ENCODE results near the gene JPH2.

The JPH2 gene

DNA sequence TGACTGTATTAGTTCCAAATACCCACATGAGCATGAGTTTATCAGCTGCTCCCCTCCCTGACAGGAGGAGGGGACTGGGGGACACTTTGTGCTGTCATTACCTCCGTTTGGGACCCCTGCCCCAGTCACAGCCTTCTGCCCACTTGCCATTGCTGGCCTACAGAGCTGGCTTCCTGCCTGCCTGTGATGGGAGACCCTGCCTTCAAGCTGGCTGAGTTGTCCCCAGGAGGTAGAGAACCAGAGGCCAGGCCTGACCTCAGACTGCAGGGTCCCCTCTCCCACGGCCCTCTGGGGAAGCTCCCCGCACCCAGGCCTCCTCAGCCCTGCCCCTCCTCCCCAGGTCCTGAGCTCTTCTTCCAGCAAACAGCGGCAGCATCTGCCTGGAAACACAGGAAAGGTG is 105.5 kb downstream of the JPH2 start:
- Histone ChIP-seq H3K4me3 (ENCODE audit: low read depth, low read length) (no peak overlapping the region), H3K27ac (ENCODE audit: low read depth, low read length) (no peak overlapping the region), H3K4me1 (ENCODE audit: control insufficient read depth, insufficient read depth, low read length) (no peaks in the 10 kb centered on the region), H3K36me3 (ENCODE audit: control insufficient read depth, insufficient read depth, low read length) (no peaks in the 10 kb centered on the region), H3K9me3 (ENCODE audit: control insufficient read depth, insufficient read depth, low read length) (no peaks in the 10 kb centered on the region), H3K27me3 (ENCODE audit: control insufficient read depth, insufficient read depth, low read length) (no peaks in the 10 kb centered on the region), H3K9ac (ENCODE audit: low read depth, low read length) (no peak overlapping the region)

GRCh38 chr20:44080646-44081267 is 106.2 kb downstream of the JPH2 start:
- Histone ChIP-seq H3K4me1 (ENCODE audit: control insufficient read depth, insufficient read depth, low read length) (no peaks in the 10 kb centered on the region), H3K9ac (ENCODE audit: low read depth, low read length) (no peak overlapping the region)

DNA sequence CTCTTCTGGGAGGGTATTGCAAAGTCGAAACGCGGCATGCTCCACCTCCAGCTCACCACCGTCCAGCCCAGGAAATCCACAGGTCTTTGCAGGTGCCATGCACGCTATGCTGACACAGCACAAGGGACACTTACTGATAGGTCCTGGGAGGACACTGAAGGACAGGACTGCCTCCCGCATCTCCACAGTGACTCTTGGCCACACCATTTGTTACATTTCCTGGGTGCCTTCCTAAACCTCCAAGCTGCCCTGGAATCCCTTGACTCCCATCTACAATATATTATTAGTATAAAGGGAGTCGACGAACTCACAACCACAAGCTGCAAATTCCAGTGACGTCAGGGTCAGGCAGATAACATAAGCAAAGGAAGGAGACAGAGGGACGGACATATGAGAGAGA is 106.9 kb downstream of the JPH2 start:
- no peak overlapping the region for H3K9ac ChIP-seq (ENCODE audit: low read depth, low read length)
- H3K27me3 ChIP-seq (ENCODE audit: control insufficient read depth, insufficient read depth, low read length): no peaks in the 10 kb centered on the region
- H3K4me1 ChIP-seq (ENCODE audit: control insufficient read depth, insufficient read depth, low read length): no peaks in the 10 kb centered on the region
- no peaks in the 10 kb centered on the region for H3K9me3 ChIP-seq (ENCODE audit: control insufficient read depth, insufficient read depth, low read length)
- H3K27ac ChIP-seq (ENCODE audit: low read depth, low read length): no peak overlapping the region
- no peak overlapping the region for H3K4me3 ChIP-seq (ENCODE audit: low read depth, low read length)
- no peaks in the 10 kb centered on the region for H3K36me3 ChIP-seq (ENCODE audit: control insufficient read depth, insufficient read depth, low read length)

More at GRCh38 chr20:44080646-44081267, 106.2 kb downstream of the JPH2 start:
- no peaks in the 10 kb centered on the region for H3K36me3 ChIP-seq (ENCODE audit: control insufficient read depth, insufficient read depth, low read length)
- no peak overlapping the region for H3K27ac ChIP-seq (ENCODE audit: low read depth, low read length)
- no peak overlapping the region for H3K4me3 ChIP-seq (ENCODE audit: low read depth, low read length)
- no peaks in the 10 kb centered on the region for H3K9me3 ChIP-seq (ENCODE audit: control insufficient read depth, insufficient read depth, low read length)
- H3K27me3 ChIP-seq (ENCODE audit: control insufficient read depth, insufficient read depth, low read length): no peaks in the 10 kb centered on the region

DNA sequence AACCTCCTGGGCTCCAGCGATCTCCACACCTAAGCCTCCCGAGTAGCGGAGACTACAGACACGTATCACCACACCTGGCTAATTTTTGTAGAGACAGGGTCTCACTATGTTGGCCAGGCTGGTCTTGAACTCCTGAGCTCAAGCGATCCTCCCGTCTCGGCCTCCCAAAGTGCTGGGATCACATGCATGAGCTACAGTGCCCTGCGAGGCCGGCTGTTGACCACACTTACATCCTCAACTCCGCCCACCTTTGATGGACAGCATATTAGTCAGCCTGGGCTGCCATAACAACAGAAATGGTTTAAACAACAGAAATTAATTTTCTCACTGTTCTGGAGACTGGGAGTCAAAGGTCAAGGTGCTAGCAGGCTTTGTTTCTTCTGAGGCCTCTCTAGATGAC is 107.7 kb downstream of the JPH2 start:
- Histone ChIP-seq H3K4me1 (ENCODE audit: control insufficient read depth, insufficient read depth, low read length) (no peaks in the 10 kb centered on the region), H3K4me3 (ENCODE audit: low read depth, low read length) (no peak overlapping the region), H3K27ac (ENCODE audit: low read depth, low read length) (no peak overlapping the region), H3K27me3 (ENCODE audit: control insufficient read depth, insufficient read depth, low read length) (no peaks in the 10 kb centered on the region), H3K36me3 (ENCODE audit: control insufficient read depth, insufficient read depth, low read length) (no peaks in the 10 kb centered on the region), H3K9ac (ENCODE audit: low read depth, low read length) (no peak overlapping the region), H3K9me3 (ENCODE audit: control insufficient read depth, insufficient read depth, low read length) (no peaks in the 10 kb centered on the region)

GRCh38 chr20:44075950-44076232 is 111.1 kb downstream of the JPH2 start:
- Histone ChIP-seq H3K27ac (ENCODE audit: low read depth, low read length) (no peak overlapping the region), H3K27me3 (ENCODE audit: control insufficient read depth, insufficient read depth, low read length) (no peaks in the 10 kb centered on the region), H3K4me1 (ENCODE audit: control insufficient read depth, insufficient read depth, low read length) (no peaks in the 10 kb centered on the region), H3K9ac (ENCODE audit: low read depth, low read length) (no peak overlapping the region), H3K4me3 (ENCODE audit: low read depth, low read length) (no peak overlapping the region), H3K36me3 (ENCODE audit: control insufficient read depth, insufficient read depth, low read length) (no peaks in the 10 kb centered on the region), H3K9me3 (ENCODE audit: control insufficient read depth, insufficient read depth, low read length) (no peaks in the 10 kb centered on the region)

DNA sequence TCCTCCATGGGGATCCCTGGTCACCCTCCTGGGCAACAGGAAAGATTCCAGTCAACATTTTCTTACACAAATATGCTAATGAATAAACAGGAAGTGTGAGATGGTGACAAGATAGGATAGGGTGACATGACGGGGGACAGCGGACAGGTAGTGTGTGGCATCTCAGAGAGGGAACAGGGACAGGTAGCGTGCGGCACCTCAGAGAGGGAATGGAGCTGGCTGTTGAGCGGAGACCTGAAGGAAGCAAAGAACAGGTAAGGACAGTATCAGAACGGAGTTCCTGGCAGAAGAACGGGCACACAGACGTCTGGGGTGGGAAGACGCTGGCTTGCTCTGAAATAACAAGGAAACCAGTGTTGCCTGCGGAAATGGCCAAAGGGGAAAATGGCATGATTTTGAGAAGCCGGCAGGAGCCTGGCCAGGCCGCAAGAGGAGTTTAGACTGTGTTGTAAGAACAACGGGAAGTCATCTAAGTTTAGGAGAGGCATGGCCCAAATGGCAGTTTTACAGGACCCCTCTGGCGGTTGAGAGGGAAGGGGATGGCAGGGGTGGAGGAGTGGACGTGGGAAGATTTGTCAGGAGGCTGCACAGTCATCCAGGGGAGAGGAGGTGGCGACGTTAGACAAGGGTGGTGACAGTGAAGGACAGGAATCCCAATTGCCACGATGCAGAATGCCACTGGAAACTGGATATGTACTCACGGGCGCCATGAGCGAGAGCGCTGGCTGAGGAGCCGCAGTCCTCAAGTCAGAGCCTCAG is 111.6 kb downstream of the JPH2 start:
- Histone ChIP-seq H3K4me3 (ENCODE audit: low read depth, low read length) (no peak overlapping the region), H3K36me3 (ENCODE audit: control insufficient read depth, insufficient read depth, low read length) (no peaks in the 10 kb centered on the region), H3K27me3 (ENCODE audit: control insufficient read depth, insufficient read depth, low read length) (no peaks in the 10 kb centered on the region), H3K4me1 (ENCODE audit: control insufficient read depth, insufficient read depth, low read length) (no peaks in the 10 kb centered on the region), H3K27ac (ENCODE audit: low read depth, low read length) (no peak overlapping the region), H3K9me3 (ENCODE audit: control insufficient read depth, insufficient read depth, low read length) (no peaks in the 10 kb centered on the region), H3K9ac (ENCODE audit: low read depth, low read length) (no peak overlapping the region)

DNA sequence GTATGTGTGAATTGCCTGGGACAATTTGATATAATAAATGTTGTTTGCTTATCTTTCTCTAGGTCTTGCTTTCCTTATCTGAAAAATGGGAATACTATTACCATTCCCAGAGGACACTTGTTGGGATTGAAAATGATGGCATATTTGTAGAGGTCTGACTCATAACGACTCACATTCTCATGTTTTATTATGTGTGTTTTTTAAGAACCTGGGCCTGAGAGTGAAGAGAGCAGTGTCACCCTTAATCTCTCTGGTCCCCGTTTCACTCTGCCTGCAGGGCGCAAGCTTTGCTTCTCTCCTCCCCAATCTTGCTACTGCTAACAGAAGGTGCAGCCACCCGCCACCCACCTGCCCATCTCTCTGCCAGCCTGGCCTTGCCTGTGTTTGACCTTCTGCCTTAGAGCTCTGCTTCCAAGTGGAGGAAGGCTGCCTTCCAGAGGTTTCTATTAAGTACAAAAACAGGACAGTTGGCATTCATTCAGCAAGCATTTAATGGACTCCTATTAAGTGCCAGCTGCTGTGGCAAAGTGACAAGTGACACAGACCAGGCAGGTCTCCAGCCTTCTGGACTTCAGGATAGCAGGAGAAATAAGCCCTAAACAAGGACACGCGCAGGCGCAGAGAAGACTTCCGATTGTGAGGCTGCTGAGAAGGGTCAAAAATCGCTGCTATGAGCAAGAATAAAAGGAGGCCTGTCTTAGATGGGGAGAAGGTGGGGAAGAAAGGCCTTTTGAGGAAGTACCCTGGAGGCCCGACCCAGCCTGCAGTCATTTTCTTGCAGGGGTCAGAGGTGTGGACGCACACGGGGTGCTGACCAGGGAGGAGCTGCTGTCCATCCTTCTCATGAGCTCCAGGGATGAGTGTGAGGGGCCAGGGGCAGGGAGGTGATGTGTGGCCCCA is 112.5 kb downstream of the JPH2 start:
- H3K36me3 ChIP-seq (ENCODE audit: control insufficient read depth, insufficient read depth, low read length): no peaks in the 10 kb centered on the region
- H3K4me3 ChIP-seq (ENCODE audit: low read depth, low read length): no peak overlapping the region
- H3K4me1 ChIP-seq (ENCODE audit: control insufficient read depth, insufficient read depth, low read length): no peaks in the 10 kb centered on the region
- H3K9ac ChIP-seq (ENCODE audit: low read depth, low read length): no peak overlapping the region
- H3K27ac ChIP-seq (ENCODE audit: low read depth, low read length): no peak overlapping the region
- H3K27me3 ChIP-seq (ENCODE audit: control insufficient read depth, insufficient read depth, low read length): no peaks in the 10 kb centered on the region
- no peaks in the 10 kb centered on the region for H3K9me3 ChIP-seq (ENCODE audit: control insufficient read depth, insufficient read depth, low read length)

DNA sequence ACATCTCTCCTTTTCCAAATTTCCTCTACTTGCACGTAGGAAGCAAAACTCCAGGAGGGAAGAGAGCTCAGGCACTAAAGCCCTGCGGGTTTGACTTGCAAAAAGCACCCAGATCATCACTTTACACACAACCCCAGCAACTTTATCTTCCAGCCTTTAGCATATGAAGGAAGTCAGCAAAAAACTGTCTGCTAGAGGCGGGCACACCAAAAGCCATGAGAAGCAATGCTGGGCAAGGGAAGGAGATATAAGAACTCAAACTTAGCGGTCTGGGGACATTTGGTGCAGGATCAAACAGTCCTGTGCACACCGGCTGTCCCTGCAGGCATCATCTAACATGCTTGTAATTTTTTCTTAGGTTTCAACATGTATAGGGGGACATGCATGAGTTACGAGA is 113.3 kb downstream of the JPH2 start:
- no peak overlapping the region for H3K9ac ChIP-seq (ENCODE audit: low read depth, low read length)
- no peaks in the 10 kb centered on the region for H3K27me3 ChIP-seq (ENCODE audit: control insufficient read depth, insufficient read depth, low read length)
- H3K9me3 ChIP-seq (ENCODE audit: control insufficient read depth, insufficient read depth, low read length): no peaks in the 10 kb centered on the region
- H3K4me1 ChIP-seq (ENCODE audit: control insufficient read depth, insufficient read depth, low read length): no peaks in the 10 kb centered on the region
- H3K4me3 ChIP-seq (ENCODE audit: low read depth, low read length): no peak overlapping the region
- H3K36me3 ChIP-seq (ENCODE audit: control insufficient read depth, insufficient read depth, low read length): no peaks in the 10 kb centered on the region
- H3K27ac ChIP-seq (ENCODE audit: low read depth, low read length): no peak overlapping the region

GRCh38 chr20:44073011-44073674 is 113.8 kb downstream of the JPH2 start:
- no peaks in the 10 kb centered on the region for H3K36me3 ChIP-seq (ENCODE audit: control insufficient read depth, insufficient read depth, low read length)
- H3K9ac ChIP-seq (ENCODE audit: low read depth, low read length): no peak overlapping the region
- H3K4me1 ChIP-seq (ENCODE audit: control insufficient read depth, insufficient read depth, low read length): no peaks in the 10 kb centered on the region
- no peaks in the 10 kb centered on the region for H3K27me3 ChIP-seq (ENCODE audit: control insufficient read depth, insufficient read depth, low read length)
- no peak overlapping the region for H3K4me3 ChIP-seq (ENCODE audit: low read depth, low read length)
- H3K9me3 ChIP-seq (ENCODE audit: control insufficient read depth, insufficient read depth, low read length): no peaks in the 10 kb centered on the region
- no peak overlapping the region for H3K27ac ChIP-seq (ENCODE audit: low read depth, low read length)

GRCh38 chr20:44072384-44072783 is 114.6 kb downstream of the JPH2 start:
- no peaks in the 10 kb centered on the region for H3K4me1 ChIP-seq (ENCODE audit: control insufficient read depth, insufficient read depth, low read length)
- H3K9me3 ChIP-seq (ENCODE audit: control insufficient read depth, insufficient read depth, low read length): no peaks in the 10 kb centered on the region
- no peaks in the 10 kb centered on the region for H3K36me3 ChIP-seq (ENCODE audit: control insufficient read depth, insufficient read depth, low read length)
- H3K9ac ChIP-seq (ENCODE audit: low read depth, low read length): no peak overlapping the region
- no peaks in the 10 kb centered on the region for H3K27me3 ChIP-seq (ENCODE audit: control insufficient read depth, insufficient read depth, low read length)
- no peak overlapping the region for H3K4me3 ChIP-seq (ENCODE audit: low read depth, low read length)
- no peak overlapping the region for H3K27ac ChIP-seq (ENCODE audit: low read depth, low read length)
